ENCODE data around the gene BAZ1B.
A peak's percentile ranks its signal among the peaks of the same experiment; 100 is the strongest.

The BAZ1B gene

DNA sequence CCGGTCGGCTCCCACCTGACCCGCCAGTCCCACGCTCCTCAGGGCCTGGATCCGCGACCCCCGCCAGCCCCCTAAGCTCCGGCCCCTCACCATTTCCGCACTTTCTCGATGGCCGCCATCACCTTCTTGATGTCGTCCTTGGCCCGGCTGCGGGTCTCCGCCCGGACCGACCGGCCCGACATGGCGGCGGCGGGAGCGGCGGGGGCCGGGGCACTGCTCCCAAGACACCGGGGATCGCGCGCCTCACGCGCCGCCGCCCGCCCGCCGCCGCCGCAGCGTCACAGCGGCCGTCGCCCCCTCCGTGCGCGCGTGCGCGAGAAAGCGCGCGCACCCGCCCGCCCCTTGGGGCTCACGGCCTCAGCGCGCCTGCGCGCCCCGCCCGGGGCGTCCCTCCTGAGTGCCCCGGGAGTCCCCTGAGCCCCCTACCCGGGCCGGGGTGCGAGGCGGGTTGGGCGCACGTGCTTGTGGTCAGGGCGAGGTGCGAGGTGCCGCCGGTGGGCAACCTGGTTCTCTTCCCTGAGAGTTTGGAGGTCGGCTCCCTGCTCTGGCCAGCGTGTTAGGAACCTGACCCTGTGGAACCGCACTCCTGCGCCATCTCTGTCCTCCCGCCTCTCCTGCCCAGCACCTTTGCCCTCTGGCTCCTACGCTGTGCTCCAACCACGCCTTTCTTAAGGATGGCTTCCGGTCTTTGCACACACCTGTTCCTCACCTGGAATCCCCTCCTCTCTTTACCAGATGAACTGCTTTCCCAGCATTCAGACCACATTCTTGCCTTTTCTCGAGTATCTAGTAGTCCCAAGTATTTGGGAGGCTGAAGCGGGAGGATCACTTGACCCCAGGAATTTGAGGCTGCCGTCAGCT is 35.5 kb upstream of the BAZ1B start, which contains the start of gene BCL7B:
TSS of gene BCL7B (minus strand) at position 294 of the 861 bp plus-strand sequence. CDS start at position 182, 112 bp downstream.
- Histone ChIP-seq H3K4me3 (ENCODE audit: low read depth, low read length) (peak within 1 kb of the TSS; percentile 94), H3K27ac (ENCODE audit: extremely low read depth, low read depth, low read length) (peak within 1 kb of the TSS; percentile 96), H3K9me3 (ENCODE audit: control insufficient read depth, insufficient read depth, low read depth, low read length) (no peaks in the 10 kb centered on the region), H3K36me3 (ENCODE audit: control insufficient read depth in 2 of 2, insufficient read depth in 1 of 2, low read length in 2 of 2) (peaks cover 6 to 7% of the 10 kb centered on the region in 2 experiments; a peak in 2 of 3 replicates), H3K4me1 (ENCODE audit: control insufficient read depth, insufficient read depth, low read length) (peaks cover 3% of the 10 kb centered on the region; the same call in 1 of the 2 replicates)
- CTCF ChIA-PET: interaction anchor here (0.5 to 1.0 kb wide), 2 partner anchors 15 to 40 kb away, joined by 3 read pairs; no protein-coding TSS in a partner anchor
- POLR2A ChIA-PET: interaction anchor here (0.6 to 2.5 kb wide), 6 partner anchors 8 to 133 kb away, joined by 3 to 24 read pairs (median 4); partner anchors contain the start of genes BAZ1B and TBL2
- TF ChIP-seq ZNF274 (IDR thresholded peaks at IDR 0.05; ENCODE audit: low read length) (no peak), ZNF274 (tag by site-specific recombination; IDR thresholded peaks at IDR 0.05; ENCODE audit: borderline replicate concordance) (no peak), ZBTB8A (tag by site-specific recombination; IDR thresholded peaks at IDR 0.05) (peak; percentile 81), BCL11B (tag by site-specific recombination; IDR thresholded peaks at IDR 0.05; ENCODE audit: low read depth) (peak; percentile 25; the same call in 1 of the 2 replicates), ZNF423 (tag by site-specific recombination; IDR thresholded peaks at IDR 0.05) (peak; percentile 53; the same call in 1 of the 2 replicates), SCRT2 (tag by site-specific recombination; IDR thresholded peaks at IDR 0.05) (no peak), YY1 (tag by site-specific recombination; IDR thresholded peaks at IDR 0.05) (peak; percentile 61; the same call in 1 of the 2 replicates), ZBTB7A (tag by site-specific recombination; IDR thresholded peaks at IDR 0.05; ENCODE audit: low read depth) (0 out of 2 replicates have a peak, but pooled peaks have one; percentile 46), ZIC2 (tag by site-specific recombination; IDR thresholded peaks at IDR 0.05) (0 out of 2 replicates have a peak, but pooled peaks have one; percentile 25), GLI2 (tag by site-specific recombination; IDR thresholded peaks at IDR 0.05; ENCODE audit: borderline replicate concordance, low read depth) (no peak), ZNF394 (tag by site-specific recombination; IDR thresholded peaks at IDR 0.05; ENCODE audit: borderline replicate concordance) (no peak), ZEB2 (tag by site-specific recombination; IDR thresholded peaks at IDR 0.05) (0 out of 2 replicates have a peak, but pooled peaks have one; percentile 32), YY2 (tag by site-specific recombination; IDR thresholded peaks at IDR 0.05) (peak; percentile 50; the same call in 1 of the 2 replicates), EGR2 (tag by site-specific recombination; IDR thresholded peaks at IDR 0.05; ENCODE audit: low read depth) (peak; percentile 82), KLF10 (tag by site-specific recombination; IDR thresholded peaks at IDR 0.05) (peak; percentile 69), KLF1 (tag by site-specific recombination; IDR thresholded peaks at IDR 0.05) (no peak), ZNF404 (tag by site-specific recombination; IDR thresholded peaks at IDR 0.05) (no peak), ZNF146 (tag by site-specific recombination; IDR thresholded peaks at IDR 0.05) (peak; percentile 96)
- TF ChIP-seq, protein P1, sequence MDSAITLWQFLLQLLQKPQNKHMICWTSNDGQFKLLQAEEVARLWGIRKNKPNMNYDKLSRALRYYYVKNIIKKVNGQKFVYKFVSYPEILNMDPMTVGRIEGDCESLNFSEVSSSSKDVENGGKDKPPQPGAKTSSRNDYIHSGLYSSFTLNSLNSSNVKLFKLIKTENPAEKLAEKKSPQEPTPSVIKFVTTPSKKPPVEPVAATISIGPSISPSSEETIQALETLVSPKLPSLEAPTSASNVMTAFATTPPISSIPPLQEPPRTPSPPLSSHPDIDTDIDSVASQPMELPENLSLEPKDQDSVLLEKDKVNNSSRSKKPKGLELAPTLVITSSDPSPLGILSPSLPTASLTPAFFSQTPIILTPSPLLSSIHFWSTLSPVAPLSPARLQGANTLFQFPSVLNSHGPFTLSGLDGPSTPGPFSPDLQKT (IDR thresholded peaks at IDR 0.05; ENCODE audit: borderline replicate concordance, low read depth, low read length): no peak
- TF ChIP-seq, protein P2, sequence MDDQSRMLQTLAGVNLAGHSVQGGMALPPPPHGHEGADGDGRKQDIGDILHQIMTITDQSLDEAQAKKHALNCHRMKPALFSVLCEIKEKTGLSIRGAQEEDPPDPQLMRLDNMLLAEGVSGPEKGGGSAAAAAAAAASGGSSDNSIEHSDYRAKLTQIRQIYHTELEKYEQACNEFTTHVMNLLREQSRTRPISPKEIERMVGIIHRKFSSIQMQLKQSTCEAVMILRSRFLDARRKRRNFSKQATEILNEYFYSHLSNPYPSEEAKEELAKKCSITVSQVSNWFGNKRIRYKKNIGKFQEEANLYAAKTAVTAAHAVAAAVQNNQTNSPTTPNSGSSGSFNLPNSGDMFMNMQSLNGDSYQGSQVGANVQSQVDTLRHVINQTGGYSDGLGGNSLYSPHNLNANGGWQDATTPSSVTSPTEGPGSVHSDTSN (CRISPR knock-in tag; IDR thresholded peaks at IDR 0.05): peak; percentile 72
- TF ChIP-seq, protein P3, sequence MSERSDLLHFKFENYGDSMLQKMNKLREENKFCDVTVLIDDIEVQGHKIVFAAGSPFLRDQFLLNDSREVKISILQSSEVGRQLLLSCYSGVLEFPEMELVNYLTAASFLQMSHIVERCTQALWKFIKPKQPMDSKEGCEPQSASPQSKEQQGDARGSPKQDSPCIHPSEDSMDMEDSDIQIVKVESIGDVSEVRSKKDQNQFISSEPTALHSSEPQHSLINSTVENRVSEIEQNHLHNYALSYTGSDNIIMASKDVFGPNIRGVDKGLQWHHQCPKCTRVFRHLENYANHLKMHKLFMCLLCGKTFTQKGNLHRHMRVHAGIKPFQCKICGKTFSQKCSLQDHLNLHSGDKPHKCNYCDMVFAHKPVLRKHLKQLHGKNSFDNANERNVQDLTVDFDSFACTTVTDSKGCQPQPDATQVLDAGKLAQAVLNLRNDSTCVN (tag by site-specific recombination; optimal IDR thresholded peaks at IDR 0.05): peak; percentile 77
- TF ChIP-seq, protein P4, sequence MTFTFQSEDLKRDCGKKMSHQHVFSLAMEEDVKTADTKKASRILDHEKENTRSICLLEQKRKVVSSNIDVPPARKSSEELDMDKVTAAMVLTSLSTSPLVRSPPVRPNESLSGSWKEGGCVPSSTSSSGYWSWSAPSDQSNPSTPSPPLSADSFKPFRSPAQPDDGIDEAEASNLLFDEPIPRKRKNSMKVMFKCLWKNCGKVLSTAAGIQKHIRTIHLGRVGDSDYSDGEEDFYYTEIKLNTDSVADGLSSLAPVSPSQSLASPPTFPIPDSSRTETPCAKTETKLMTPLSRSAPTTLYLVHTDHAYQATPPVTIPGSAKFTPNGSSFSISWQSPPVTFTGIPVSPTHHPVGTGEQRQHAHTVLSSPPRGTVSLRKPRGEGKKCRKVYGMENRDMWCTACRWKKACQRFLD (tag by site-specific recombination; IDR thresholded peaks at IDR 0.05): peak; percentile 94
- TF ChIP-seq, protein P5, sequence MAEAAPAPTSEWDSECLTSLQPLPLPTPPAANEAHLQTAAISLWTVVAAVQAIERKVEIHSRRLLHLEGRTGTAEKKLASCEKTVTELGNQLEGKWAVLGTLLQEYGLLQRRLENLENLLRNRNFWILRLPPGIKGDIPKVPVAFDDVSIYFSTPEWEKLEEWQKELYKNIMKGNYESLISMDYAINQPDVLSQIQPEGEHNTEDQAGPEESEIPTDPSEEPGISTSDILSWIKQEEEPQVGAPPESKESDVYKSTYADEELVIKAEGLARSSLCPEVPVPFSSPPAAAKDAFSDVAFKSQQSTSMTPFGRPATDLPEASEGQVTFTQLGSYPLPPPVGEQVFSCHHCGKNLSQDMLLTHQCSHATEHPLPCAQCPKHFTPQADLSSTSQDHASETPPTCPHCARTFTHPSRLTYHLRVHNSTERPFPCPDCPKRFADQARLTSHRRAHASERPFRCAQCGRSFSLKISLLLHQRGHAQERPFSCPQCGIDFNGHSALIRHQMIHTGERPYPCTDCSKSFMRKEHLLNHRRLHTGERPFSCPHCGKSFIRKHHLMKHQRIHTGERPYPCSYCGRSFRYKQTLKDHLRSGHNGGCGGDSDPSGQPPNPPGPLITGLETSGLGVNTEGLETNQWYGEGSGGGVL (tag by site-specific recombination; IDR thresholded peaks at IDR 0.05): peak; percentile 44; the same call in 1 of the 2 replicates
- TF ChIP-seq, protein P6, sequence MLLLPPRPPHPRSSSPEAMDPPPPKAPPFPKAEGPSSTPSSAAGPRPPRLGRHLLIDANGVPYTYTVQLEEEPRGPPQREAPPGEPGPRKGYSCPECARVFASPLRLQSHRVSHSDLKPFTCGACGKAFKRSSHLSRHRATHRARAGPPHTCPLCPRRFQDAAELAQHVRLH (tag by site-specific recombination; IDR thresholded peaks at IDR 0.05): peak; percentile 58; the same call in 1 of the 2 replicates
- TF ChIP-seq, protein P7, sequence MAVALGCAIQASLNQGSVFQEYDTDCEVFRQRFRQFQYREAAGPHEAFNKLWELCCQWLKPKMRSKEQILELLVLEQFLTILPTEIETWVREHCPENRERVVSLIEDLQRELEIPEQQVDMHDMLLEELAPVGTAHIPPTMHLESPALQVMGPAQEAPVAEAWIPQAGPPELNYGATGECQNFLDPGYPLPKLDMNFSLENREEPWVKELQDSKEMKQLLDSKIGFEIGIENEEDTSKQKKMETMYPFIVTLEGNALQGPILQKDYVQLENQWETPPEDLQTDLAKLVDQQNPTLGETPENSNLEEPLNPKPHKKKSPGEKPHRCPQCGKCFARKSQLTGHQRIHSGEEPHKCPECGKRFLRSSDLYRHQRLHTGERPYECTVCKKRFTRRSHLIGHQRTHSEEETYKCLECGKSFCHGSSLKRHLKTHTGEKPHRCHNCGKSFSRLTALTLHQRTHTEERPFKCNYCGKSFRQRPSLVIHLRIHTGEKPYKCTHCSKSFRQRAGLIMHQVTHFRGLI (tag by site-specific recombination; IDR thresholded peaks at IDR 0.05): peak; percentile 63

Measured in HEK293 (cell line).